ENCODE results near the gene MAPK1.

GRCh38 chr22:21807544-21808529 lies 59.6 kb downstream of the MAPK1 start:
- TF ChIP-seq CTCF (IDR thresholded peaks at IDR 0.05), result no peak
- no peak for TF ChIP-seq EP300 (IDR thresholded peaks at IDR 0.05)
- TF ChIP-seq POLR2AphosphoS5 (IDR thresholded peaks at IDR 0.05), result no peak
- no peak for TF ChIP-seq POLR2A (IDR thresholded peaks at IDR 0.05; ENCODE audit: low read depth)

Measured in esophagus muscularis mucosa (tissue), 4 donors.